K562 (cell line): ENCODE measurements around the gene DNAJB1. TPM values are rescaled to one million over a fixed set of nuclear protein-coding genes. Genes with fewer than 3 reads are reported as not detected.

Experiments
- ATAC-seq: fragments of 200-7000 bp; cut with Tn5 transposase; 3 replicates; pipeline ENCODE4 v1.9.1; 2020; ENCODE audit warnings: moderate library complexity
- BruUV-seq: library from RNA; stranded (reverse); fragments of 400-500 nt; replicated peaks from 2 replicates; lab custom pipeline; 2021; lab: Mats Ljungman, UMichigan
- CTCF ChIA-PET: fragments of 300-600 bp; formaldehyde crosslinking; extraction: SDS; loops from one replicate; lab custom pipeline; 2021; ENCODE audit warnings: low intra/inter-chr PET ratio; lab: Yijun Ruan, JAX
- POLR2A ChIA-PET: fragments of 300-600, 350-650 bp; sonication (Branson Sonifier 250); formaldehyde crosslinking; extraction: SDS; loops from one replicate; lab custom pipeline; 2021; ENCODE audit warnings: antibody characterized with exemption, inconsistent platforms; lab: Yijun Ruan, JAX
- DNase-seq, 4 experiments: peaks; one replicate each; pipeline versions ENCODE4 v3.0.0 to v3.0.0-alpha.2; 2011 to 2018; ENCODE audit warnings: low spot score in 3 of 4, mixed read lengths in 3 of 4; ENCODE audit errors: extremely low read depth in 1 of 4
- FAIRE-seq: peaks from 2 replicates; lab custom pipeline; 2011; peaks lifted over from hg19 to GRCh38; lab: Jason Lieb, UNC
- H2AFZ ChIP-seq: 2 replicates; pipeline ENCODE4 v1.6.0; 2011; ENCODE audit warnings: low read depth, low read length, control low read depth, inconsistent platforms
- H3K27ac ChIP-seq: fragments of 200-600 bp; 3 replicates; pipeline ENCODE4 v1.8.0; 2011; ENCODE audit warnings: low read depth, mild to moderate bottlenecking, control low read depth, inconsistent platforms, low read length, moderate library complexity, mixed read lengths; ENCODE audit errors: extremely low read depth
- H3K27me3 ChIP-seq, 2 experiments: fragments of 300-600 bp in 1 of 2; 2 replicates in 1 of 2; 3 replicates in 1 of 2; pipeline versions ENCODE4 v1.6.0 to v1.8.0; 2011; ENCODE audit warnings: inconsistent platforms in 2 of 2, low read length in 2 of 2, mild to moderate bottlenecking in 1 of 2, mixed read lengths in 1 of 2, moderate library complexity in 1 of 2; ENCODE audit not compliant: control insufficient read depth in 2 of 2, insufficient read depth in 2 of 2
- H3K36me3 ChIP-seq: fragments of 300-600 bp; 3 replicates; pipeline ENCODE4 v1.8.0; 2011; ENCODE audit warnings: mild to moderate bottlenecking, low read length, inconsistent platforms; ENCODE audit not compliant: control insufficient read depth, insufficient read depth
- H3K4me1 ChIP-seq, 2 experiments: fragments of 200-600 bp in 1 of 2; replicated peaks in 1 of 2; 2 replicates in 1 of 2; 3 replicates in 1 of 2; pipeline versions ENCODE4 v1.5.1 to v1.8.0; 2011; ENCODE audit warnings: inconsistent platforms in 2 of 2, low read length in 2 of 2, mild to moderate bottlenecking in 1 of 2, mixed read lengths in 1 of 2, moderate library complexity in 1 of 2; ENCODE audit not compliant: control insufficient read depth in 2 of 2, insufficient read depth in 2 of 2
- H3K4me2 ChIP-seq: 2 replicates; pipeline ENCODE4 v1.6.1; 2011; ENCODE audit warnings: low read length, control low read depth, inconsistent platforms, mixed read lengths; ENCODE audit not compliant: insufficient read depth
- H3K4me3 ChIP-seq: fragments of 200-600 bp; sonication (generic), shearing (Covaris generic); 2 replicates; pipeline ENCODE4 v1.5.1; 2016; ENCODE audit warnings: control low read depth, inconsistent platforms
- H3K79me2 ChIP-seq: fragments of 200-600 bp; 3 replicates; pipeline ENCODE4 v1.8.0; 2011; ENCODE audit warnings: low read length, inconsistent platforms; ENCODE audit not compliant: control insufficient read depth, insufficient read depth
- H3K9ac ChIP-seq, 2 experiments: 2 replicates each; pipeline versions ENCODE4 v1.6.0 to v1.6.1; 2011; ENCODE audit warnings: low read depth in 2 of 2, low read length in 2 of 2, control low read depth in 1 of 2, inconsistent platforms in 1 of 2, mild to moderate bottlenecking in 1 of 2, mixed read lengths in 1 of 2; ENCODE audit not compliant: insufficient read depth in 1 of 2
- H3K9me1 ChIP-seq: one replicate; pipeline ENCODE4 v1.6.0; 2011; ENCODE audit warnings: inconsistent platforms, mild to moderate bottlenecking, low read length, moderate library complexity; ENCODE audit not compliant: control insufficient read depth, insufficient read depth
- H3K9me3 ChIP-seq: replicated peaks from 2 replicates; pipeline ENCODE4 v1.5.1; 2011; ENCODE audit warnings: low read depth, low read length, inconsistent platforms; ENCODE audit not compliant: control insufficient read depth, insufficient read depth
- H4K20me1 ChIP-seq: replicated peaks from 2 replicates; pipeline ENCODE4 v1.6.1; 2011; ENCODE audit warnings: low read length, inconsistent platforms, mixed read lengths; ENCODE audit not compliant: control insufficient read depth, insufficient read depth
- BCOR ChIP-seq: fragments of 450-650 bp; IDR thresholded peaks from 2 replicates; pipeline ENCODE4 v1.6.1; 2016
- CEBPB ChIP-seq: fragments of 450-650 bp; IDR thresholded peaks from 2 replicates; pipeline ENCODE4 v1.6.1; 2016; ENCODE audit warnings: missing genetic modification characterization, missing compliant biosample characterization
- RBM25 ChIP-seq: fragments of 200-400 bp; formaldehyde crosslinking; IDR thresholded peaks from 2 replicates; pipeline ENCODE4 v1.6.1; 2018; ENCODE audit warnings: low read length, low read depth, moderate library complexity; ENCODE audit not compliant: severe bottlenecking
- ZBTB1 ChIP-seq: sonication (generic); formaldehyde crosslinking; IDR thresholded peaks from 2 replicates; pipeline ENCODE4 v1.8.1; 2023; ENCODE audit warnings: missing genetic modification reagents, low read depth, mild to moderate bottlenecking, borderline replicate concordance
- WGBS: fragments of 100-300 bp; shearing (Covaris generic); methylation state at CpG from one replicate; pipeline ENCODE4 v1.1.6; 2016; ENCODE audit warnings: low coverage, mixed read lengths; ENCODE audit not compliant: insufficient coverage; ENCODE audit errors: missing lambda C conversion rate; 5-methylcytosine and 5-hydroxymethylcytosine counted together
- in situ Hi-C: fragments of 300-500 bp; cut with MboI; formaldehyde crosslinking; loops from 4 replicates; pipeline ENCODE4 v1.15.0; 2018; ENCODE audit warnings: inconsistent platforms, mixed read lengths
- intact Hi-C: fragments of 100-400 bp; cut with micrococcal nuclease; formaldehyde crosslinking; loops from 2 replicates; pipeline ENCODE4 v1.14.2; 2022
- polyA plus RNA-seq, 8 experiments: library from polyadenylated mRNA; depleted of rRNA in 4 of 8; stranded (reverse) in 5 of 8; unstranded in 3 of 8; fragments of >200 nt; fragmentation: Nextera tagmentation in 2 of 8; fragmentation: Illumina TruSeq in 1 of 8; extraction: Ambion mirVana in 2 of 8; extraction: Trizol in 1 of 8; gene quantifications; 2 replicates each; pipeline versions ENCODE4 v1.2.1 to v1.2.3, GENCODE V29; 2011 to 2014; ENCODE audit warnings: inconsistent platforms in 1 of 8, missing spikeins in 1 of 8
- total RNA-seq, 7 experiments: library from RNA; depleted of rRNA in 6 of 7; stranded (reverse); fragments of >200 nt in 6 of 7; fragmentation: Illumina TruSeq in 2 of 7; extraction: Trizol in 2 of 7; gene quantifications; 2 replicates each; pipeline versions ENCODE4 v1.2.1 to v1.2.3, GENCODE V29; 2011 to 2021; ENCODE audit warnings: low replicate concordance in 1 of 7

The DNAJB1 gene
- total and polyA plus RNA-seq, 9 of the 15 experiments (the other 6 are each of a cell fraction or from before 2014, with no cell fraction given): 13.2 to 113 (median 62.1) TPM

DNA sequence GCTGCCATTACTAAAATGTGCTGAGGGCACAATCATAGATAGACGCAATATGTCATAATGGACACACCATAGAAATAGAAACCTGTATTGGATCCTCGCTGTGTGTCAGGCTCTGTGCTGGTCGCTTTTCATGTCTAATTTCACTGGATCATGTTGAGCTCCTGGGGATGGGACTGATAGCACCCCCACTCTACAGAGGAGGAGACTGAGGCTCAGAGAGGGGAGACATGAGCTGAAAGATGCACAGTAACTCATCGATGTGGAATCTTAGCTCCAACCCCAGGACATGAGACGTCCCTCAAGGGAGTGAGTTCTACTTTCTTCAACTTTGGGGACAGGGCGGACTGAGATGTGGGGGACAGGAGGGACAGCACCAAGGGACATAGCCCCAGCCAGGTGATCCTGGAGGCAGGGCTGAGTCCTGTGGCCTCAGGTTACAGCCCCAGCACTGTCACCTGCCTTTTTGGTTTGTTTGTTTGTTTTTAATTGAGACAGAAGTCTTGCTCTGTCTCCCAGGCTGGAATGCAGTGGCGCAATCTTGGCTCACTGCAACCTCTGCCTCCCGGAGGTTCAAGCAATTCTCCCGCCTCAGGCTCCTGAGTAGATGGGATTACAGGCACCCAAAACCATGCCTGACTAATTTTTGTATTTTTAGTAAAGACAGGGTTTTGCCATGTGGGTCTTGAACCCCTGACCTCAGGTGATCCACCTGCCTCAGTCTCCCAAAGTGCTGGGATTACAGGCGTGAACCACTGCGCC is 15.7 kb downstream of the DNAJB1 start:
- no TSS peak for BruUV-seq
- intact Hi-C loops: no loop called here
- Histone ChIP-seq H3K27ac (no peak overlapping the region), H3K27me3 (no peaks in the 10 kb centered on the region), H3K9me1 (no peaks in the 10 kb centered on the region), H2AFZ (no peak overlapping the region), H3K4me2 (no peak overlapping the region), H3K4me1 (peaks cover 13 to 19% of the 10 kb centered on the region in 2 experiments; a peak in 4 of 5 replicates), H4K20me1 (no peaks in the 10 kb centered on the region; the same call in 1 of the 2 replicates), H3K9ac (peak overlapping the region in 1 of 2 experiments; percentile 20; a peak in 1 of 4 replicates), H3K36me3 (no peaks in the 10 kb centered on the region), H3K79me2 (no peaks in the 10 kb centered on the region), H3K9me3 (no peaks in the 10 kb centered on the region), H3K4me3 (no peak overlapping the region)
- DNase-seq (no peak), ATAC-seq (no peak), FAIRE-seq (no peak)
- TF ChIP-seq CEBPB (tag): peak; percentile 68
- TF ChIP-seq ZBTB1 (CRISPR knock-in tag): no peak
- peak; percentile 64 for TF ChIP-seq RBM25
- TF ChIP-seq BCOR: peak; percentile 42; the same call in 1 of the 2 replicates
- CTCF ChIA-PET: no interaction called here
- WGBS: 42% methylated on average over 11 of the region's 11 CpGs
- POLR2A ChIA-PET: interaction anchor here (1.0 to 7.5 kb wide), 2 partner anchors 14 to 35 kb away, joined by 3 to 70 read pairs; partner anchors contain the start of gene DNAJB1
- in situ Hi-C loops: no loop called here
